ENCODE data around the gene PBX1. TPM values are rescaled to one million over a fixed set of nuclear protein-coding genes. Genes with fewer than 3 reads are reported as not detected.

The PBX1 gene
- total and polyA plus RNA-seq, 10 of the 15 experiments (the other 5 are each of a cell fraction or from before 2014, with no cell fraction given): 0.05 to 0.28 (median 0.11) TPM; not detected in 5

DNA sequence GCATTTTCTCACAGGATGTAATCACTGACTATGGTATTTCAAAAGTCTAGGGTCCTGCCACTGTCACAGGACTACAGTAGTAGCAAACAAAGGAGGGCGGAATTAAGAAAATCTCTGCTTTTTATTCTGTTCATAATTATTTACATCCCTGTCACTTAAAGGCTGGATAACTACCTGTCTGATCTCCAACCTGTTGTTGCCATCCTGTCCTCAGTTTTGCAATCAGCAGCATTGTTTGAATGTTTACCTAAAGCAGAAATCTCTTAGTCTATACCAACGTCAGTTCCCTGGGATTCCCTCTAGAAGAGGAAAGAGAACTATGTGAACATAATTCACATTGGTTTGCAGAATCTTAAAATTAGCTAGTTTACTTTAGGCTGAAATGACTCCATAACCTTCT is 218.5 kb downstream of the PBX1 start:
- Histone ChIP-seq H3K9me3 (replicated peaks; ENCODE audit: control insufficient read depth, insufficient read depth, low read length) (no peaks in the 10 kb centered on the region), H3K79me2 (ENCODE audit: control insufficient read depth, insufficient read depth, low read length) (no peaks in the 10 kb centered on the region), H3K4me3 (no peak overlapping the region), H2AFZ (ENCODE audit: control insufficient read depth, low read depth, low read length) (no peak overlapping the region), H3K4me1 (ENCODE audit: control insufficient read depth, insufficient read depth, low read length) (no peaks in the 10 kb centered on the region), H3K36me3 (ENCODE audit: control insufficient read depth in 2 of 2, insufficient read depth in 2 of 2, low read length in 1 of 2) (no peaks in the 10 kb centered on the region), H4K20me1 (ENCODE audit: control insufficient read depth, insufficient read depth) (no peaks in the 10 kb centered on the region), H3K27ac (ENCODE audit: control insufficient read depth, insufficient read depth) (no peak overlapping the region), H3K27me3 (replicated peaks in 1 of 2; ENCODE audit: control insufficient read depth in 2 of 2, insufficient read depth in 2 of 2, low read length in 1 of 2) (no peaks in the 10 kb centered on the region), H3K4me2 (ENCODE audit: control insufficient read depth, insufficient read depth) (no peak overlapping the region), H3K9ac (ENCODE audit: control insufficient read depth, insufficient read depth, low read length) (no peak overlapping the region)
- RAD21 ChIA-PET (ENCODE audit: unreplicated experiment): no interaction called here
- in situ Hi-C loops (cut with MboI) (no loop called here), intact Hi-C loops (cut with micrococcal nuclease; ENCODE audit: unreplicated experiment) (no loop called here)
- POLR2A ChIA-PET: no interaction called here
- FAIRE-seq (no peak), ATAC-seq (no peak), DNase-seq (ENCODE audit: low read depth, low spot score) (no peak)
- SMC1A ChIA-PET (ENCODE audit: uncharacterized antibody, unreplicated experiment): no interaction called here
- no TSS peak for BruUV-seq (replicated peaks)
- WGBS (ENCODE audit: insufficient coverage, insufficient replicate concordance, low lambda C conversion rate, missing lambda C conversion rate): 3% methylated on average over 2 of the region's 2 CpGs
- TF ChIP-seq RCOR1 (conservative IDR thresholded peaks at IDR 0.05; ENCODE audit: low read depth, low read length): no peak
- TF ChIP-seq POU2F2 (IDR thresholded peaks at IDR 0.05; ENCODE audit: borderline replicate concordance, low read depth, low read length): no peak
- no peak for TF ChIP-seq SIN3A (IDR thresholded peaks at IDR 0.05; ENCODE audit: low read depth, low read length)
- TF ChIP-seq NFIC (IDR thresholded peaks at IDR 0.05; ENCODE audit: low read depth, low read length): no peak
- TF ChIP-seq ZNF384 (IDR thresholded peaks at IDR 0.05; ENCODE audit: borderline replicate concordance, low read depth, low read length): no peak
- no peak for TF ChIP-seq DPF2 (IDR thresholded peaks at IDR 0.05)
- no peak for TF ChIP-seq BMI1 (IDR thresholded peaks at IDR 0.05; ENCODE audit: borderline replicate concordance)
- TF ChIP-seq ZNF622 (IDR thresholded peaks at IDR 0.05): no peak
- no peak for TF ChIP-seq PML (IDR thresholded peaks at IDR 0.05; ENCODE audit: low read length)
- TF ChIP-seq MYB (IDR thresholded peaks at IDR 0.05; ENCODE audit: borderline replicate concordance, low read depth, low read length): no peak
- no peak for TF ChIP-seq MEF2A (IDR thresholded peaks at IDR 0.05; ENCODE audit: insufficient read depth, low read depth, low read length)
- no peak for TF ChIP-seq CBFB (IDR thresholded peaks at IDR 0.05; ENCODE audit: low read depth)
- TF ChIP-seq, protein P1, sequence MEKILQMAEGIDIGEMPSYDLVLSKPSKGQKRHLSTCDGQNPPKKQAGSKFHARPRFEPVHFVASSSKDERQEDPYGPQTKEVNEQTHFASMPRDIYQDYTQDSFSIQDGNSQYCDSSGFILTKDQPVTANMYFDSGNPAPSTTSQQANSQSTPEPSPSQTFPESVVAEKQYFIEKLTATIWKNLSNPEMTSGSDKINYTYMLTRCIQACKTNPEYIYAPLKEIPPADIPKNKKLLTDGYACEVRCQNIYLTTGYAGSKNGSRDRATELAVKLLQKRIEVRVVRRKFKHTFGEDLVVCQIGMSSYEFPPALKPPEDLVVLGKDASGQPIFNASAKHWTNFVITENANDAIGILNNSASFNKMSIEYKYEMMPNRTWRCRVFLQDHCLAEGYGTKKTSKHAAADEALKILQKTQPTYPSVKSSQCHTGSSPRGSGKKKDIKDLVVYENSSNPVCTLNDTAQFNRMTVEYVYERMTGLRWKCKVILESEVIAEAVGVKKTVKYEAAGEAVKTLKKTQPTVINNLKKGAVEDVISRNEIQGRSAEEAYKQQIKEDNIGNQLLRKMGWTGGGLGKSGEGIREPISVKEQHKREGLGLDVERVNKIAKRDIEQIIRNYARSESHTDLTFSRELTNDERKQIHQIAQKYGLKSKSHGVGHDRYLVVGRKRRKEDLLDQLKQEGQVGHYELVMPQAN (conservative IDR thresholded peaks at IDR 0.05): no peak
- no peak for TF ChIP-seq EZH2 (IDR thresholded peaks at IDR 0.05; ENCODE audit: borderline replicate concordance, control insufficient read depth, low read depth, low read length)
- no peak for TF ChIP-seq MTA2 (IDR thresholded peaks at IDR 0.05; ENCODE audit: low read depth)
- CTCF ChIA-PET: no interaction called here
